Endothelial cell (in vitro differentiated cells): Measurements from ENCODE around the gene LSAMP. TPM values are rescaled to one million over a fixed set of nuclear protein-coding genes. Genes with fewer than 3 reads are reported as not detected.

Source experiments
- DNase-seq: peaks from one replicate; pipeline ENCODE4 v3.0.0; 2021; ENCODE audit warnings: low spot score
- H3K27ac Mint-ChIP-seq: one replicate; pipeline ENCODE4 v1.8.0; 2021; ENCODE audit warnings: mixed read lengths, inconsistent platforms; ENCODE audit not compliant: unreplicated experiment
- H3K27me3 Mint-ChIP-seq: one replicate; pipeline ENCODE4 v1.8.0; 2021; ENCODE audit warnings: mild to moderate bottlenecking, moderate library complexity, mixed read lengths, inconsistent platforms; ENCODE audit not compliant: unreplicated experiment
- H3K36me3 Mint-ChIP-seq: one replicate; pipeline ENCODE4 v1.8.0; 2021; ENCODE audit warnings: mild to moderate bottlenecking, low read depth, mixed read lengths, inconsistent platforms; ENCODE audit not compliant: unreplicated experiment
- H3K4me1 Mint-ChIP-seq: one replicate; pipeline ENCODE4 v1.8.0; 2021; ENCODE audit warnings: mild to moderate bottlenecking, mixed read lengths, inconsistent platforms; ENCODE audit not compliant: unreplicated experiment
- H3K4me3 Mint-ChIP-seq: one replicate; pipeline ENCODE4 v1.8.0; 2021; ENCODE audit warnings: mild to moderate bottlenecking, mixed read lengths, inconsistent platforms; ENCODE audit not compliant: unreplicated experiment
- H3K9me3 Mint-ChIP-seq: one replicate; pipeline ENCODE4 v1.8.0; 2021; ENCODE audit warnings: mixed read lengths, inconsistent platforms; ENCODE audit not compliant: unreplicated experiment
- CTCF ChIP-seq: fragments of 200-600 bp; sonication (generic); IDR thresholded peaks from one replicate; pipeline ENCODE4 v1.5.0; 2021; ENCODE audit warnings: antibody characterized with exemption; ENCODE audit not compliant: unreplicated experiment
- total RNA-seq: library from RNA; stranded (reverse); fragmentation: NEBNext Ultra II Directional; extraction: Animal tissue kit (Norgen Biotek cat#: 25700); gene quantifications from one replicate; pipeline ENCODE4 v1.2.1, GENCODE V29; 2021; ENCODE audit not compliant: unreplicated experiment

The LSAMP gene
- total RNA-seq, 1 donor from 2014 or later, result 6.1 TPM

DNA sequence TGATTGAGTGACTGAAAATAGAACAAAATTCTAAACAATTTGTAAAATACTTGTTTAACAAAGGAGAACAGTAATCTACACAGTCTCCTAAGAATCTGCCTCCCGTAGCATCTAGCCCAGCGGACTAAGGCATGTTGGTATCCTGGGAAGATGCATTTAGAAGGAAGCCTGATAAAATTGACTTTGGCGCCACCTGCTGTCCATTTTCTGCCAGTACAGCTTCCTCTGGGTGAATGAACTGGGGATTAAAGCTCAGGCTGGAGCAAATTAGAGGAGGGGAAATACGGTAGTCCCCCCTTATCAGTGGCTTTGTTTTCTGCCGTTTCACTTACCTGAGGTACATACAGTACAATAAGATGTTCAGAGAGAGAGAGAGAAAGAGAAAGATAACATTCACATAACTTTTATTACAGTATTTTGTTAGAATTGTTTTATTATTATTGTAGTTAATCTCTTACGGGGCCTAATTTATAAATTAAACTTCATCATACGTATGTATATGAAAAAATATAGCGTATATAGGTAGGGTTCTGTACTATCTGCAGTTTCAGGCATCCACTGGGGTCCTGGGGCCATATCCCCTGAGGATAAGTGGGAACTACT is 630.4 kb downstream of the LSAMP start:
- H3K4me1 Mint-ChIP-seq, result no peaks in the 10 kb centered on the region
- no peak overlapping the region for H3K4me3 Mint-ChIP-seq
- H3K36me3 Mint-ChIP-seq, result no peaks in the 10 kb centered on the region
- peak; percentile 79 for DNase-seq
- TF ChIP-seq CTCF, result peak; percentile 98
- no peak overlapping the region for H3K27ac Mint-ChIP-seq
- no peaks in the 10 kb centered on the region for H3K27me3 Mint-ChIP-seq
- H3K9me3 Mint-ChIP-seq, result no peaks in the 10 kb centered on the region

DNA sequence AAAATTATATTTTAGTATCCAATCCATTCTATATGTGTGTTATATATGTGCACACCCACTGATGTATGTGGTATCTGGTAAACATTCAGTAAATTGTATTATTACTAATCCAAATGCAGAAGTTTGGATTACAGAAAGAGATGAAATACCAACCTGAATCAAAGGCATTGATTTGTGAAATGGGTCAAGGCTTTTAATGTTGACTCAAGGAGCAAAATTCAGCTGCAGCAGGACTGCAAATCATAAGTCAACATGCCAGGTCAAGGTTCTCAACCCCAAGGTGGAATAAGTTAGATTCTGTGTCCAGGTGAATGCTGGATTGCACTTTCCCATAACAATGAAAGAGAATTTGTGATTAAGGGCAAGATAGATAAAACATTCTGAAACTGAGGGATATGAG is 631.3 kb downstream of the LSAMP start:
- no peak for TF ChIP-seq CTCF
- no peak for DNase-seq
- no peaks in the 10 kb centered on the region for H3K36me3 Mint-ChIP-seq
- no peak overlapping the region for H3K4me3 Mint-ChIP-seq
- H3K4me1 Mint-ChIP-seq, result no peaks in the 10 kb centered on the region
- peaks cover 2% of the 10 kb centered on the region for H3K27me3 Mint-ChIP-seq
- no peak overlapping the region for H3K27ac Mint-ChIP-seq
- H3K9me3 Mint-ChIP-seq, result no peaks in the 10 kb centered on the region

GRCh38 chr3:115808816-115809215 is 636.5 kb downstream of the LSAMP start:
- no peaks in the 10 kb centered on the region for H3K9me3 Mint-ChIP-seq

DNA sequence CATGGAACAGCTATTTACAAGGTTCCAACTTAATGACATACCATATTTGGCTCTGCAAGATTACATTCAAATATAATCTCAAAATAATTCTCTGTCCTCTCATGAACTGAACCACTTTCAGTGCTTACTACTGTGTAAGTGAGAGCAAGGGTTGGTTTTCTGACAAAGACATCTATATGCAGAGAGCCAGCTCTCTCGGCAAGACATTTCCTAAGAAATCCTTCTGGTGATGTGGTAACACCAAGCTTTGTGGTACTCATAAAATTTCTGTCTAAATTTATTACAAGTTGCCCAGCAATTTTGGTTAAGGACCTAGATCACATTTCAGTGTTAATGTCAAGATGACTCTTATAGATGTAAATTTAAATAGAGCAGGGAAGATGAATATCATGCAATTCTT is 637.0 kb downstream of the LSAMP start:
- no peak for DNase-seq
- Mint-ChIP-seq H3K27me3 (peaks cover 2% of the 10 kb centered on the region), H3K9me3 (no peaks in the 10 kb centered on the region), H3K27ac (no peak overlapping the region), H3K36me3 (no peaks in the 10 kb centered on the region), H3K4me3 (no peak overlapping the region), H3K4me1 (no peaks in the 10 kb centered on the region)
- TF ChIP-seq CTCF, result no peak

More at GRCh38 chr3:115808816-115809215, 636.5 kb downstream of the LSAMP start:
- DNase-seq, result no peak
- Mint-ChIP-seq H3K4me1 (no peaks in the 10 kb centered on the region), H3K4me3 (no peak overlapping the region), H3K27me3 (peaks cover 2% of the 10 kb centered on the region), H3K27ac (no peak overlapping the region), H3K36me3 (no peaks in the 10 kb centered on the region)
- TF ChIP-seq CTCF, result no peak

- no peaks in the 10 kb centered on the region for H3K4me1 Mint-ChIP-seq
- no peak overlapping the region for H3K27ac Mint-ChIP-seq
- H3K36me3 Mint-ChIP-seq, result no peaks in the 10 kb centered on the region
- H3K27me3 Mint-ChIP-seq, result peaks cover 2% of the 10 kb centered on the region
- H3K4me3 Mint-ChIP-seq, result no peak overlapping the region
- H3K9me3 Mint-ChIP-seq, result no peaks in the 10 kb centered on the region
- DNase-seq, result no peak
- no peak for TF ChIP-seq CTCF
Measured at GRCh38 chr3:115806501-115806900, 638.8 kb downstream of the LSAMP start.
